GM19328 (cell line): ENCODE measurements around the gene DCAF11.
A peak's percentile ranks its signal among the peaks of the same experiment; 100 is the strongest.

ENCODE experiments used
- ATAC-seq: cut with Tn5 transposase; IDR thresholded peaks from one replicate; pipeline ENCODE4 v1.9.1; 2021; ENCODE audit warnings: mild to moderate bottlenecking, moderate library complexity; ENCODE audit not compliant: unreplicated experiment

DCAF11 gene

GRCh38 chr14:24116128-24116814 is 1.7 kb downstream of the DCAF11 start:
- ATAC-seq, result no peak

- ATAC-seq, result no peak
Measured at GRCh38 chr14:24117179-24117578, 2.6 kb downstream of the DCAF11 start.

DNA sequence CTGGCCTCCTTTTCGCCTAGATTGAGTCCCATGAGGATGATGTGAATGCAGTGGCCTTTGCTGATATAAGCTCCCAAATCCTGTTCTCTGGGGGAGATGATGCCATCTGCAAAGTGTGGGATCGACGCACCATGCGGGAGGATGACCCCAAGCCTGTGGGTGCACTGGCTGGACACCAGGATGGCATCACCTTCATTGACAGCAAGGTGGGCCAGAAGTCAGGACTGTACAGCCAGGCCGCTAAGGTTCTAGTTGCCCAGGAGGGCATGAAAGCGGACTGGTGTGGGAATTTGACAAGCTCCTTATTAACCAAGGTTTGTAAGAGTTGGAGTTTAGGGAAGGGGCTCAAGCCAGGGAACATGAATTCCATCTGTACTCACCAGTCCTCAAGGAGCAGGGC is 5.1 kb downstream of the DCAF11 start:
- ATAC-seq, result no peak

DNA sequence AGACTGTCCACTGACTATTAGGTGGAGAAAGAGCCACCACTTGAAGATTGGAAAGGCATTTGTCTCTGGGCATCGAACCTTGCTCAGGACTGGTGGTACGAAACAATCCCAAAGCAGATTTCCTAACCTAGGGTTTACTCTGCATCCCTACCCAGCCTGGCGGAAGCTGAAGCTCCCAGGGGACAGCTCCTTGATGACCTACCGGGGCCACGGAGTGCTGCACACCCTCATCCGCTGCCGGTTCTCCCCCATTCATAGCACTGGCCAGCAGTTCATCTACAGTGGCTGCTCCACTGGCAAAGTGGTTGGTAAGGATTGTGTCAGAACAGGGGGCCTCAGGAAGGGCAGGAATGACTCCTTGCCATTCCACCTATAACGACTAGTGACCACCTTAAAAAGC is 6.6 kb downstream of the DCAF11 start:
- no peak for ATAC-seq

- ATAC-seq, result no peak
Measured at GRCh38 chr14:24122416-24122815, 7.8 kb downstream of the DCAF11 start.

DNA sequence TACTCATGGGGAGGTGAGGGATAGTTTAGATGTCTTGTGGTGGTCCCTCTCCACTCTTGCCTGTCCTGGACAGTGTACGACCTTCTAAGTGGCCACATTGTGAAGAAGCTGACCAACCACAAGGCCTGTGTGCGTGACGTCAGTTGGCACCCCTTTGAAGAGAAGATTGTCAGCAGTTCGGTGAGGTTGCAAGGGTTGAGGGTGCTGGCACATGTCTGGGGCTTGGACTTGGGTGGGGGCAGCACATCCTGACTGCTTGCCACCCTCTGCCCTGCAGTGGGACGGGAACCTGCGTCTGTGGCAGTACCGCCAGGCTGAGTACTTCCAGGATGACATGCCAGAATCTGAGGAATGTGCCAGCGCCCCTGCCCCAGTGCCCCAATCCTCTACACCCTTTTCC is 8.3 kb downstream of the DCAF11 start:
- no peak for ATAC-seq

GRCh38 chr14:24123424-24124417 is 9.1 kb downstream of the DCAF11 start:
- no peak for ATAC-seq

- ATAC-seq, result no peak
Measured at GRCh38 chr14:24126939-24127338, 12.4 kb downstream of the DCAF11 start.

DNA sequence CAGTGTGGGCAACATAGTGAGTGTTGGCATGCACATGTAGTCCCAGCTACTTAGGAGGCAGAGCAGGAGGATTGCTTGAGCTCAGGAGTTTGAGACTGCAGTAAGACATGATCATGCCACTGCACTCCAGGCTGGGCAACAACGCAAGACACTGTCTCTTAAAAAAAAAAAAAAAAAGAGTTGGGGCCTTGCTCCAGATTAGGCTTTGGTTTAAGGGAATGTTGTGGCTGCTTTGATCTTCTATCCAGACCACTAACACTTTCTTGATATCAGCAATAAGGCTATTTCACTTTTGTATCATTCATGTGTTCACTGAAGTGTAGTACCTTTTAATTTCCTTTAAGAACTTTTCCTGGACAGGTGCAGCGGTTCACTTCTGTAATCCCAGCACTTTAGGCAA is 13.1 kb downstream of the DCAF11 start:
- no peak for ATAC-seq

DNA sequence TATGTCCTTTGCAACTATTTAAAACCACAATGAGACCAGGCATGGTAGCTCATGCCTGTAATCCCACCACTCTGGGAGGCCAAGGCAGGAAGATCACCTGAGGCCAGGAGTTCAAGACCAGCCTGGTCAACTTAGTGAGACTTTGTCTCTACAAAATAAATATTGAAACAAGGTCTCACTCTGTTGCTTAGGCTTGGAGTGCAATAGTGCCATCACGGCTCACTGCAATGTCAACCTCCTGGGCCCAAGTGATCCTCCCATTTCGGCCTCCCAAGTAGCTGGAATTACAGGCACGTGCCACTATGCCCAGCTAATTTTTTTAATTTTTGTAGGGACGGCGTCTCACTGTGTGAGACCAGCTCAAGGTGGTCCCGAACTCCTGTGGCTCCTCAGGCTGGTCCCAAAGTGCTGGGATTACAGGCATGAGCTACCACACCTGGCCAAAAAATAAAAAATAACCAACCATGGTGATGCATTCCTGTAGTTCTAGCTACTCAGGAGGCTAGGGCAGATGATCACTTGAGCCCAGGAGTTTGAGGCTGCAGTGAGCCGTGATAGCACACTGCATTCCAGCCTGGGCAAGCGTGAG is 14.9 kb downstream of the DCAF11 start:
- no peak for ATAC-seq

DNA sequence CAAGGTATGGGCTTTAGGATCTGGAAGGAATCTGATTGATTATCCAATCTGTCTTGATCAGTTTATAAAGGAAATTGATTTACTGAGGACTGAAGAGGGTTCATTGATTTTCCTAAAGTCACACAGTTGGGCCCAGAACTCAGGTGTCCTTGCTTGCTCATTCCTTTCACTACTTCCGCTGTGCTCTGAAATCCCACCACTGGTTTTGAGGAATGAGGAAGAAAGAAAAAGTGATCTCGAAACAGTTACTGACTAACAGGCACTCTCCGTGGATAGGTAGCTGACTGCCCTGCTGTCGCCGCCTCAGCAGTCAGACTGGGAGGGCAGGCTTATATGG is 15.8 kb downstream of the DCAF11 start, which contains the start of gene FITM1:
Gene FITM1, plus strand, starts transcription at position 280 of the 337 bp plus-strand sequence. CDS start 905 bp downstream, outside the sequence.
- ATAC-seq, result no peak

DNA sequence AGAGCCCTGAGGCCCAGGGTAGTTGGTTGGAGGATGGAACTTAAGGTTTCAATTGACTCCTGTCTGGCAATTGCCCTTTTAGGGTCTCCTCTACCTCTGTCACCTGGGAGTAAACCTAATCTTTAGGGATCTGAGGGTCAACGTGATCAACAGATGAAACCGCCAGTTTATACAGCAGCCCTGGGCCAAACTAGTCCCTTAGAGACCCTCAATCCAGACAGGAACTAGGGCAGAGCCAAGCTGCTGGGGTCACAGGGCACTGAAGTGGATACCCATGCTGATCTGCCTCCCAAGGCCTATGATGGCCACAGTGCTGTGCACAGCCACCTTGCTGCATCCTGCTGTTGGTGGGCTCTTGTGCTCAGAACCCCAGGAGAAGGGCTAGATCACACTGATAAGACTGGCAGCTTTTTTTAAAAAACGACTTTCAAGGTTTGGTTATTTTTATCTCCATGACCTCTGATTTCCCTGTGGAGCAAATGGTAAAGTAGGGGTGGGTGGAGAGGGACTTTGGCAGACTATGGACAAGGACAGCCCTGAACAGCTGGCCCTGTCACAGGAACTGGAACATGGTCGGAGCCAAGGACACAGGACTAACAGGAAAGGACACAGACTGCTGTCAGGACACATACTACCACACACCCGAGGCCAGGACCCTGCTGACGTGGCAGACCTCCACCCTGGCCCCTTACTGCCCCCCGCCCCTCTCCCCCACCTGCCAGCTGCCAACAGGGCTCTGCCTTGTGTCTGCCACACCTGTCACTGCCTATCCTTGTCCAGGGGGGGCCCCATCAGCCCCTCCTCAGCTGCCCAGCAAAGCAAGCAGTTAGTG is 16.4 kb downstream of the DCAF11 start:
- ATAC-seq, result no peak

DNA sequence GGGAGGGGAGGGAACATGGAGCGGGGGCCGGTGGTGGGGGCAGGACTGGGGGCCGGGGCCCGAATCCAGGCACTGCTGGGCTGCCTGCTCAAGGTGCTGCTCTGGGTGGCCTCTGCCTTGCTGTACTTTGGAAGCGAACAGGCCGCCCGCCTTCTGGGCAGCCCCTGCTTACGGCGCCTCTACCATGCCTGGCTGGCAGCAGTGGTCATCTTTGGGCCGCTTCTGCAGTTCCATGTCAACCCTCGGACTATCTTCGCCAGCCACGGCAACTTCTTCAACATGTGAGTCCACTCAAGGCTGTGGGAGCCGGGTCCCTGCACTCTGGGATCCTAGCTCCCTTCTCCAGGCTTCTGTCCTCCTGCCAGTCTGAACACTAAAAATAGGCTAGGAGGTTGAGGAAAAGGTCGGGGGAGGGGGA is 17.0 kb downstream of the DCAF11 start:
- ATAC-seq, result no peak

- no peak for ATAC-seq
Measured at GRCh38 chr14:24132061-24132685, 17.6 kb downstream of the DCAF11 start.

DNA sequence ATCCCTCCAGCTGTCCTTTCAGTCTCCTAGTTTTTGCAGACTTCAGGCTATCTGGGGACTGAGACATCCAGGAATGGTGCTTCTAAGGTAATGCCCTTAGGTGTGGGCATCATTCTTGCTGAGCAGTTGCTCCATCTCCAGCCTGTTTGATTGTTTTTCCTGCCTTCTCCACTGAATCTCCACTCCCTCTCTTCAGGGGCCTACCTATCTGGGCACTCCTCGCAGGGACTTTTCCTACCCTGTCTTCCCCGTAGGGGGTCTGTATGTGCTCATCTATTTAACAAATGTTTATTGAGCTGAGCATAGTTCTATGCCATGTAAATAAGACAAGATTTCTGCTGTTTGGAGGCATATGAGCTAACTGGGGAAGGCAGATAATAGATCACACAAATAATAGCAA is 18.4 kb downstream of the DCAF11 start:
- ATAC-seq, result no peak

DNA sequence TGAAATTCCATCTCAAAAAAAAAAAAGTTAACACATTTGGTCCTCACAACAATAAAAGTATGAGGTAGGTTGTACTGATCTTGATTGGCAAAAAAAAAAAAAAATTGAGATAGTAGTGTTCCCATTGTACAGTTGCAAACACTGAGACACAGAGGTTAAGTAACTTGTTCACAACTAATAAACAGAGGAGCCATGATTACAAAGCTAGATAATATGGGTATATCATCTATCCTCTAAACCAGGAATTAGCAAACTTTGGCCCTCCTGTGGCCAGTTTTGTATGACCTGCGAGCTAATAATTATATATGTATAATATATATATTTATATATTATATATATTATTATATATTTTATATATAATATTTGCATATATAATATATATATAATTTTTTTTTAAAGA is 19.2 kb downstream of the DCAF11 start:
- no peak for ATAC-seq

- ATAC-seq, result no peak
Measured at GRCh38 chr14:24135584-24135833, 20.9 kb downstream of the DCAF11 start.

- ATAC-seq, result peak; percentile 77
Measured at GRCh38 chr14:24135834-24136683, 21.5 kb downstream of the DCAF11 start, which contains the start of gene PSME1. PSME1 (plus strand) TSS chr14:24136194; CDS start chr14:24136263, 69 bp downstream.

DNA sequence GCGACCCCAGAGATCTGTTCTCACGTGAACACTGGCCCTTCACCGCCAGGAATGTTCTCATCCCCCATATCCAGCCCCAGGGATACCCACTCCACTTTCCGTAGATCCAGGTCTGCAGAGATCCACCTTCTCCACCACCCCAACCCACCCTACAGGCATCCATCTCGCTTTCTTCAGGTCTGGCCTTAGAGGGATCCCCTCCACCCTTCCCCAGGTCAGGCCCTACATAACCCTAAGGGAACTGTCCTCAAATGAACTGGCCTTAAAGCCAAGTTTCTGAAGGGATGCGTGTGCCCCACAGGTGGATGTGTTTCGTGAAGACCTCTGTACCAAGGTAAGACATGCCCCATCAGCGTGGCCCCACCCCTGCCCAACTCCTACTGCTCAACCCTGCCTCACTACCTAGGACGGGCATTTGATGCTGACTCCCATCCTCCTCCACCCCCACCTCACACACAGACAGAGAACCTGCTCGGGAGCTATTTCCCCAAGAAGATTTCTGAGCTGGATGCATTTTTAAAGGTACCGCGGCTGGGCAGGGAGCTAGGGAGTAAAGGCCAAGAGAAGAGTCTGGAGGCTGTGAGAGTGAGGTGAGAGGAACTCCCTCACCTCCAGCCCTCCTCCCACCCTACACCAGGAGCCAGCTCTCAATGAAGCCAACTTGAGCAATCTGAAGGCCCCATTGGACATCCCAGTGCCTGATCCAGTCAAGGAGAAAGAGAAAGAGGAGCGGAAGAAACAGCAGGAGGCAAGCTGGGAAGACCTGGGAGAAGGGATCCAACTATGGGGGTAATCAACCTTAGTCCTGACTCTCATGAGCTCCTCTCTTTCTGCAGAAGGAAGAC is 22.3 kb downstream of the DCAF11 start:
- no peak for ATAC-seq
